Endothelial cell of umbilical vein (primary cell): ENCODE results near the gene GRIA4. TPM values are rescaled to one million over a fixed set of nuclear protein-coding genes. Genes with fewer than 3 reads are reported as not detected.

Source experiments
- BruUV-seq: library from RNA; stranded (reverse); fragments of 400-500 nt; replicated peaks from 2 replicates; lab custom pipeline; 2021; lab: Mats Ljungman, UMichigan
- CTCF ChIA-PET: fragments of 300-600, 350-600 bp; sonication (Branson Sonifier 250); formaldehyde crosslinking; loops from one replicate; lab custom pipeline; 2021; ENCODE audit warnings: antibody characterized with exemption, inconsistent platforms; lab: Charles Lee
- POLR2A ChIA-PET: fragments of 300-600, 350-600 bp; sonication (Branson Sonifier 250); formaldehyde crosslinking; loops from one replicate; lab custom pipeline; 2021; ENCODE audit warnings: antibody characterized with exemption, inconsistent platforms; lab: Charles Lee
- DNase-seq: peaks from one replicate; pipeline ENCODE4 v3.0.0-alpha.2; 2011; ENCODE audit warnings: low read depth, low spot score
- FAIRE-seq: peaks from 2 replicates; lab custom pipeline; 2011; peaks lifted over from hg19 to GRCh38; lab: Jason Lieb, UNC
- H2AFZ ChIP-seq: 2 replicates; pipeline ENCODE4 v1.6.0; 2012; ENCODE audit warnings: low read depth, low read length, control low read depth, inconsistent platforms
- H3K27ac ChIP-seq: 2 replicates; pipeline ENCODE4 v1.5.1; 2011; ENCODE audit warnings: low read depth, mild to moderate bottlenecking, control low read depth, low read length, moderate library complexity; ENCODE audit not compliant: insufficient read depth
- H3K27me3 ChIP-seq, 2 experiments: 2 replicates each; pipeline versions ENCODE4 v1.6.0 to v1.6.1; 2011; ENCODE audit warnings: low read length in 2 of 2, mixed read lengths in 1 of 2; ENCODE audit not compliant: control insufficient read depth in 2 of 2, insufficient read depth in 2 of 2
- H3K36me3 ChIP-seq, 2 experiments: 2 replicates in 1 of 2; 3 replicates in 1 of 2; pipeline ENCODE4 v1.5.1; 2011; ENCODE audit warnings: low read length in 2 of 2, mild to moderate bottlenecking in 1 of 2, moderate library complexity in 1 of 2; ENCODE audit not compliant: control insufficient read depth in 2 of 2, insufficient read depth in 2 of 2; ENCODE audit errors: extremely low read depth in 1 of 2
- H3K4me1 ChIP-seq: 3 replicates; pipeline ENCODE4 v1.5.1; 2011; ENCODE audit warnings: mild to moderate bottlenecking, low read length; ENCODE audit not compliant: control insufficient read depth, insufficient read depth; ENCODE audit errors: extremely low read depth
- H3K4me2 ChIP-seq: 2 replicates; pipeline ENCODE4 v1.6.1; 2011; ENCODE audit warnings: low read length, control low read depth, mixed read lengths; ENCODE audit not compliant: insufficient read depth
- H3K4me3 ChIP-seq, 3 experiments: fragments of 200-600 bp in 1 of 3; sonication (generic), shearing (Covaris generic) in 1 of 3; replicated peaks in 1 of 3; 2 replicates each; pipeline ENCODE4 v1.5.1; 2011 to 2016; ENCODE audit warnings: control low read depth in 3 of 3, low read length in 3 of 3, mild to moderate bottlenecking in 2 of 3, inconsistent platforms in 1 of 3, low read depth in 1 of 3, moderate library complexity in 1 of 3; ENCODE audit not compliant: insufficient read depth in 1 of 3
- H3K79me2 ChIP-seq: 2 replicates; pipeline ENCODE4 v1.6.0; 2012; ENCODE audit warnings: low read length, inconsistent platforms; ENCODE audit not compliant: control insufficient read depth, insufficient read depth
- H3K9ac ChIP-seq: replicated peaks from 2 replicates; pipeline ENCODE3; 2011; ENCODE audit warnings: low read length, control low read depth; ENCODE audit not compliant: insufficient read depth; ENCODE audit errors: extremely low read depth
- H3K9me1 ChIP-seq: replicated peaks from 3 replicates; pipeline ENCODE4 v1.6.0; 2011; ENCODE audit warnings: mild to moderate bottlenecking, low read length; ENCODE audit not compliant: control insufficient read depth, insufficient read depth; ENCODE audit errors: extremely low read depth
- H3K9me3 ChIP-seq: replicated peaks from 2 replicates; pipeline ENCODE4 v1.5.1; 2012; ENCODE audit warnings: low read length, inconsistent platforms; ENCODE audit not compliant: control insufficient read depth, insufficient read depth
- H4K20me1 ChIP-seq: replicated peaks from 2 replicates; pipeline ENCODE3; 2011; ENCODE audit warnings: mild to moderate bottlenecking, low read length; ENCODE audit not compliant: control insufficient read depth, insufficient read depth; ENCODE audit errors: extremely low read depth
- FOS ChIP-seq: IDR thresholded peaks from 2 replicates; pipeline ENCODE4 v1.6.1; 2011; ENCODE audit warnings: mild to moderate bottlenecking, low read length, moderate library complexity, borderline replicate concordance; ENCODE audit not compliant: insufficient read depth
- JUN ChIP-seq: IDR thresholded peaks from 2 replicates; pipeline ENCODE4 v1.6.1; 2011; ENCODE audit warnings: borderline replicate concordance, low read depth; ENCODE audit not compliant: insufficient read length, insufficient read depth
- MYC ChIP-seq: IDR thresholded peaks from one replicate; pipeline ENCODE4 v1.6.1; 2011; ENCODE audit warnings: mild to moderate bottlenecking, low read depth, low read length
- POLR2A ChIP-seq: IDR thresholded peaks from 2 replicates; pipeline ENCODE4 v1.6.1; 2012; ENCODE audit warnings: low read depth, mild to moderate bottlenecking, control low read depth, low read length
- POLR2AphosphoS5 ChIP-seq: IDR thresholded peaks from 2 replicates; pipeline ENCODE4 v1.6.1; 2012; ENCODE audit warnings: low read depth, mild to moderate bottlenecking, control low read depth, low read length, moderate library complexity; ENCODE audit not compliant: insufficient read depth
- dilution Hi-C: fragments of 300-500 bp; cut with MboI; formaldehyde crosslinking; loops from one replicate; pipeline ENCODE4 v1.15.0; 2019; ENCODE audit warnings: low sequenced_read_pairs; ENCODE audit not compliant: extremely low pct_ligation_motif_present
- intact Hi-C: fragments of 100-400 bp; cut with micrococcal nuclease; formaldehyde crosslinking; loops from one replicate; pipeline ENCODE4 v1.10.0; 2022
- polyA plus RNA-seq, 4 experiments: library from polyadenylated mRNA; depleted of rRNA in 3 of 4; stranded (reverse) in 3 of 4; unstranded in 1 of 4; fragments of >200 nt; gene quantifications; 2 replicates each; pipeline versions ENCODE4 v1.2.1 to v1.2.3, GENCODE V29; 2011 to 2012; ENCODE audit warnings: missing spikeins in 1 of 4
- total RNA-seq: library from RNA; stranded (reverse); gene quantifications from 2 replicates; pipeline ENCODE4 v1.2.3, GENCODE V29; 2021
- TF ChIP-seq, protein P1 (sequence below), 2 donors: IDR thresholded peaks; 1 replicate in 1 of 2; 2 replicates in 1 of 2; pipeline ENCODE4 v1.5.1; 2011; ENCODE audit warnings: low read length in 2 of 2, mild to moderate bottlenecking in 2 of 2, moderate library complexity in 2 of 2, control low read depth in 1 of 2, inconsistent platforms in 1 of 2, low read depth in 1 of 2; ENCODE audit not compliant: insufficient read depth in 1 of 2; ENCODE audit errors: extremely low read depth in 1 of 2

Gene GRIA4
- total and polyA plus RNA-seq, 2 donors (not counting 3 experiments of a cell fraction or from before 2014, with no cell fraction given) = not detected

DNA sequence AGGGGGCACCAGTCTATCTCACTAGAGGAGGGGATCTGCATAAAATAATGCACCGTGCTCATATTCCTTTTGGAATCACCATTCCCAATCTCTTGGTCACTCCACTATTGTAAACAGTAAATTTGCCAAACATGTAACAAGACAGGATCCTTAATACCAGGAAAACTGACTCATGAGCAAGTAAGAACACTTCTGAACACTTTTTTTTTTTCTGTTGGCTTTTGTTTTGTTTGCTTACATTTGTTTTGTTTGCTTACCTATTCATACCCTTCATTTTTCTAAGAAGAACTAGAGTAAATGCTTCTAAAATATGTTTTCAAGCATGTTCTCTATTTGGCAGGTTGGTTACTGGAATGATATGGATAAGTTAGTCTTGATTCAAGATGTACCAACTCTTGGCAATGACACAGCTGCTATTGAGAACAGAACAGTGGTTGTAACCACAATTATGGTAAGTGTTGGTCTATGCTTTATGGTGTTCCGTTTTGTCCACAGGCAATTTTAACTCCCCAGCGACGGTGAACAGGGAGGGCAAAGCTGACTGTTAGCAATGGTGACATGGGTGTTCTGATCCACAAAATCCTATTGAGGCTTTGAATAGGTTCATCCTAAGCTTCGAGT, 300.3 kb downstream of the GRIA4 start:
- TF ChIP-seq, protein P1, sequence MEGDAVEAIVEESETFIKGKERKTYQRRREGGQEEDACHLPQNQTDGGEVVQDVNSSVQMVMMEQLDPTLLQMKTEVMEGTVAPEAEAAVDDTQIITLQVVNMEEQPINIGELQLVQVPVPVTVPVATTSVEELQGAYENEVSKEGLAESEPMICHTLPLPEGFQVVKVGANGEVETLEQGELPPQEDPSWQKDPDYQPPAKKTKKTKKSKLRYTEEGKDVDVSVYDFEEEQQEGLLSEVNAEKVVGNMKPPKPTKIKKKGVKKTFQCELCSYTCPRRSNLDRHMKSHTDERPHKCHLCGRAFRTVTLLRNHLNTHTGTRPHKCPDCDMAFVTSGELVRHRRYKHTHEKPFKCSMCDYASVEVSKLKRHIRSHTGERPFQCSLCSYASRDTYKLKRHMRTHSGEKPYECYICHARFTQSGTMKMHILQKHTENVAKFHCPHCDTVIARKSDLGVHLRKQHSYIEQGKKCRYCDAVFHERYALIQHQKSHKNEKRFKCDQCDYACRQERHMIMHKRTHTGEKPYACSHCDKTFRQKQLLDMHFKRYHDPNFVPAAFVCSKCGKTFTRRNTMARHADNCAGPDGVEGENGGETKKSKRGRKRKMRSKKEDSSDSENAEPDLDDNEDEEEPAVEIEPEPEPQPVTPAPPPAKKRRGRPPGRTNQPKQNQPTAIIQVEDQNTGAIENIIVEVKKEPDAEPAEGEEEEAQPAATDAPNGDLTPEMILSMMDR (IDR thresholded peaks at IDR 0.05; ENCODE audit: extremely low read depth in 1 of 2, insufficient read depth in 1 of 2, low read depth in 1 of 2, low read length in 2 of 2) = no peak
- TF ChIP-seq FOS = peak; percentile 35
- Histone ChIP-seq H3K4me2 (no peak overlapping the region), H4K20me1 (no peaks in the 10 kb centered on the region), H3K9ac (no peak overlapping the region), H3K79me2 (no peaks in the 10 kb centered on the region), H3K27ac (no peak overlapping the region), H3K9me3 (no peaks in the 10 kb centered on the region), H3K4me1 (peaks cover 2% of the 10 kb centered on the region), H3K4me3 (no peak overlapping the region), H3K9me1 (no peaks in the 10 kb centered on the region), H2AFZ (peak overlapping the region; percentile 9), H3K27me3 (peaks cover 0 to 10% of the 10 kb centered on the region in 2 experiments), H3K36me3 (no peaks in the 10 kb centered on the region)
- no TSS peak for BruUV-seq
- ChIA-PET CTCF (no interaction called here), POLR2A (no interaction called here)
- intact Hi-C loops = no loop called here
- DNase-seq (peak; percentile 9), FAIRE-seq (peak; percentile 64)
- dilution Hi-C loops = no loop called here

DNA sequence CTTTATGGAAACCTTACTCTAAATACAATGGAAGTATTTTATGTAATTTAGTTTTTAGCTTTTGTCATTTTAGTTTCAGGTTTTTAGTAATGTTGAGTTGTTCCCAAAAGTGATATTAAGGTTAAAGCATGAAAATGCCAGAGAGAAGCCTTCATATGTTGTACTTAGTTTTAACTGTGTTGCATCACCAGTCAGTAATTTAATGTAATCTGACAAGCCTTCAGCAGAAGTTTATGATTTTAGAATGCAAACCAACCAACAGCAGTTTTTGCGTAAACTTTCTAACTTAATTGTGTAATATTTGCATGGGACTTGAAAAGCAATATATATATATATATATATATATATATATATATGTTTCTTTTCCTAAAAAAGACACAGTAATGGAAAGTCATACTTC, 301.6 kb downstream of the GRIA4 start:
- no peak overlapping the region for H3K4me2 ChIP-seq
- intact Hi-C loops (no loop called here), dilution Hi-C loops (no loop called here)
- H3K79me2 ChIP-seq = no peaks in the 10 kb centered on the region
- TF ChIP-seq POLR2AphosphoS5 (no peak), POLR2A (no peak), MYC (no peak), JUN (no peak)
- no peaks in the 10 kb centered on the region for H3K9me3 ChIP-seq
- FAIRE-seq (no peak), DNase-seq (no peak)
- H3K4me1 ChIP-seq = peaks cover 2% of the 10 kb centered on the region
- BruUV-seq = no TSS peak
- peaks cover 0 to 2% of the 10 kb centered on the region in 2 experiments for H3K27me3 ChIP-seq
- H3K9ac ChIP-seq = no peak overlapping the region
- ChIA-PET CTCF (interaction anchor here (1.0 kb wide), 1 partner anchor 166 kb away, joined by 4 read pairs; the partner anchor contains the start of gene KBTBD3), POLR2A (no interaction called here)
- H2AFZ ChIP-seq = no peak overlapping the region
- H4K20me1 ChIP-seq = no peaks in the 10 kb centered on the region
- no peak overlapping the region for H3K4me3 ChIP-seq
- H3K9me1 ChIP-seq = no peaks in the 10 kb centered on the region
- H3K36me3 ChIP-seq = no peaks in the 10 kb centered on the region
- no peak overlapping the region for H3K27ac ChIP-seq
